Activated naive CD4-positive, alpha-beta T cell treated with anti-CD3 and anti-CD28 coated beads, Interleukin-2, amount 50 U/mL, for 72 hours (primary cell): ENCODE data around the gene LGR6. TPM values are rescaled to one million over a fixed set of nuclear protein-coding genes. Genes with fewer than 3 reads are reported as not detected.
A peak's percentile ranks its signal among the peaks of the same experiment; 100 is the strongest.
"Not testable (repeated sequence)": the region's sequence is repeated elsewhere in the genome, so short reads cannot be mapped to it uniquely, and the experiment has no call there.

Experiments
- ATAC-seq, 2 donors: fragments of 150-1000 bp; cut with Tn5 transposase; 2 replicates each; pipeline ENCODE4 v1.10.0; 2021; ENCODE audit warnings: mild to moderate bottlenecking in 2 of 2, moderate library complexity in 2 of 2
- DNase-seq, 2 donors: peaks; one replicate each; pipeline ENCODE4 v3.0.0; 2021 to 2022; ENCODE audit warnings: low spot score in 2 of 2
- H3K27ac Mint-ChIP-seq, 2 donors: one replicate each; pipeline ENCODE4 v1.8.0; 2022; ENCODE audit warnings: mild to moderate bottlenecking in 2 of 2, mixed read lengths in 2 of 2
- H3K36me3 Mint-ChIP-seq, 2 donors: one replicate each; pipeline ENCODE4 v1.8.0; 2022; ENCODE audit warnings: mixed read lengths in 2 of 2
- H3K9me3 Mint-ChIP-seq, 2 donors: one replicate each; pipeline ENCODE4 v1.8.0; 2022; ENCODE audit warnings: mixed read lengths in 2 of 2
- total RNA-seq, 2 donors: library from RNA; stranded (reverse); gene quantifications; one replicate each; pipeline ENCODE4 v1.2.3, GENCODE V29; 2022

Gene LGR6
- total RNA-seq, 2 donors from 2014 or later = 0.14 TPM

GRCh38 chr1:202249846-202250245 is 56.2 kb downstream of the LGR6 start:
- no peak for ATAC-seq
- Mint-ChIP-seq H3K36me3 (no peaks in the 10 kb centered on the region), H3K27ac (no peak overlapping the region), H3K9me3 (no peaks in the 10 kb centered on the region)
- no peak for DNase-seq

GRCh38 chr1:202250982-202251381 is 57.4 kb downstream of the LGR6 start:
- H3K36me3 Mint-ChIP-seq = no peaks in the 10 kb centered on the region
- no peak for ATAC-seq
- no peak for DNase-seq
- H3K9me3 Mint-ChIP-seq = no peaks in the 10 kb centered on the region
- no peak overlapping the region for H3K27ac Mint-ChIP-seq

- H3K9me3 Mint-ChIP-seq = no peaks in the 10 kb centered on the region
- H3K27ac Mint-ChIP-seq = no peak overlapping the region
- H3K36me3 Mint-ChIP-seq = no peaks in the 10 kb centered on the region
- DNase-seq = no peak
- ATAC-seq = peak in 1 of 2 donors; percentile 16
Measured at GRCh38 chr1:202251424-202252256, 58.0 kb downstream of the LGR6 start.

- Mint-ChIP-seq H3K36me3 (no peaks in the 10 kb centered on the region), H3K27ac (no peak overlapping the region), H3K9me3 (no peaks in the 10 kb centered on the region)
- DNase-seq (no peak), ATAC-seq (no peak)
Measured at GRCh38 chr1:202252271-202252670, 58.7 kb downstream of the LGR6 start.

- H3K27ac Mint-ChIP-seq = no peak overlapping the region
- no peaks in the 10 kb centered on the region for H3K9me3 Mint-ChIP-seq
- H3K36me3 Mint-ChIP-seq = no peaks in the 10 kb centered on the region
- DNase-seq = no peak
- no peak for ATAC-seq
Measured at GRCh38 chr1:202254454-202255252, 61.1 kb downstream of the LGR6 start.

- no peak overlapping the region for H3K27ac Mint-ChIP-seq
- no peak for ATAC-seq
- H3K36me3 Mint-ChIP-seq = no peaks in the 10 kb centered on the region
- DNase-seq = no peak
- no peaks in the 10 kb centered on the region for H3K9me3 Mint-ChIP-seq
Measured at GRCh38 chr1:202255343-202255742, 61.7 kb downstream of the LGR6 start.

- H3K27ac Mint-ChIP-seq = no peak overlapping the region
- peaks cover 0 to 4% of the 10 kb centered on the region in 2 donors for H3K9me3 Mint-ChIP-seq
- DNase-seq (no peak), ATAC-seq (no peak)
- H3K36me3 Mint-ChIP-seq = peaks cover 0 to 5% of the 10 kb centered on the region in 2 donors
Measured at GRCh38 chr1:202259705-202260104, 66.1 kb downstream of the LGR6 start.

- not testable (repeated sequence) for H3K9me3 Mint-ChIP-seq, DNase-seq, ATAC-seq, H3K27ac Mint-ChIP-seq, H3K36me3 Mint-ChIP-seq
Measured at GRCh38 chr1:202261209-202261958, 67.8 kb downstream of the LGR6 start.

- peaks cover 0 to 4% of the 10 kb centered on the region in 2 donors for H3K9me3 Mint-ChIP-seq
- peaks cover 0 to 5% of the 10 kb centered on the region in 2 donors for H3K36me3 Mint-ChIP-seq
- DNase-seq = no peak
- no peak overlapping the region for H3K27ac Mint-ChIP-seq
- ATAC-seq = peak in 1 of 2 donors; percentile 59
Measured at GRCh38 chr1:202263628-202264027, 70.0 kb downstream of the LGR6 start.

GRCh38 chr1:202264300-202264699 is 70.7 kb downstream of the LGR6 start:
- ATAC-seq (no peak), DNase-seq (peak in 1 of 2 donors; percentile 14)
- H3K9me3 Mint-ChIP-seq = peaks cover 0 to 4% of the 10 kb centered on the region in 2 donors
- peaks cover 0 to 5% of the 10 kb centered on the region in 2 donors for H3K36me3 Mint-ChIP-seq
- no peak overlapping the region for H3K27ac Mint-ChIP-seq

GRCh38 chr1:202264726-202265125 is 71.1 kb downstream of the LGR6 start:
- Mint-ChIP-seq H3K36me3 (peaks cover 0 to 5% of the 10 kb centered on the region in 2 donors), H3K27ac (no peak overlapping the region), H3K9me3 (peaks cover 0 to 4% of the 10 kb centered on the region in 2 donors)
- no peak for DNase-seq
- no peak for ATAC-seq

GRCh38 chr1:202266061-202266765 is 72.6 kb downstream of the LGR6 start:
- Mint-ChIP-seq H3K36me3 (peaks cover 0 to 5% of the 10 kb centered on the region in 2 donors), H3K27ac (no peak overlapping the region), H3K9me3 (peaks cover 0 to 4% of the 10 kb centered on the region in 2 donors)
- peak in 1 of 2 donors; percentile 18 for DNase-seq
- ATAC-seq = no peak

- Mint-ChIP-seq H3K36me3 (no peaks in the 10 kb centered on the region), H3K9me3 (no peaks in the 10 kb centered on the region), H3K27ac (no peak overlapping the region)
- ATAC-seq (no peak), DNase-seq (no peak)
Measured at GRCh38 chr1:202268032-202268431, 74.4 kb downstream of the LGR6 start.

GRCh38 chr1:202268817-202269216 is 75.2 kb downstream of the LGR6 start:
- H3K36me3 Mint-ChIP-seq = no peaks in the 10 kb centered on the region
- no peak for ATAC-seq
- H3K27ac Mint-ChIP-seq = no peak overlapping the region
- DNase-seq = no peak
- no peaks in the 10 kb centered on the region for H3K9me3 Mint-ChIP-seq

- DNase-seq = no peak
- ATAC-seq = no peak
- Mint-ChIP-seq H3K36me3 (no peaks in the 10 kb centered on the region), H3K9me3 (no peaks in the 10 kb centered on the region), H3K27ac (peak overlapping the region in 1 of 2 donors; percentile 50)
Measured at GRCh38 chr1:202270871-202271326, 77.3 kb downstream of the LGR6 start.
